Caki2 (cell line): ENCODE data around the gene SYNGR3. TPM values are rescaled to one million over a fixed set of nuclear protein-coding genes. Genes with fewer than 3 reads are reported as not detected.

Experiments used
- DNase-seq: peaks from one replicate; pipeline ENCODE4 v3.0.0-alpha.2; 2015; ENCODE audit warnings: low read depth
- in situ Hi-C: cut with HindIII; loops from 2 replicates; pipeline ENCODE4 v1.10.0; 2016; ENCODE audit warnings: low sequenced_read_pairs, low pct_unique_long_range_greater_than_20kb, mixed read lengths
- total RNA-seq: library from RNA; depleted of rRNA; stranded (reverse); fragments of >200 nt; shearing (Covaris generic); gene quantifications from 2 replicates; pipeline ENCODE4 v1.2.3, GENCODE V29; 2014; ENCODE audit warnings: low replicate concordance

Gene SYNGR3
- total RNA-seq, 1 experiment from 2014 or later, result 44.9 TPM

- DNase-seq, result no peak
- in situ Hi-C loops, result no loop called here
These were observed 26.1 kb downstream of the SYNGR3 start for GRCh38 chr16:2015947-2016208.

GRCh38 chr16:2016407-2016922, 26.7 kb downstream of the SYNGR3 start:
- in situ Hi-C loops, result no loop called here

GRCh38 chr16:2019518-2019920, 29.7 kb downstream of the SYNGR3 start, which contains the start of gene NPW:
Gene NPW (plus strand): TSS chr16:2019785.
- in situ Hi-C loops, result no loop called here
- DNase-seq, result no peak

More at GRCh38 chr16:2016407-2016922, 26.7 kb downstream of the SYNGR3 start:
- DNase-seq, result no peak

GRCh38 chr16:2019921-2020831, 30.4 kb downstream of the SYNGR3 start:
- in situ Hi-C loops, result no loop called here
- DNase-seq, result no peak

GRCh38 chr16:2022723-2023091, 32.9 kb downstream of the SYNGR3 start:
- DNase-seq, result no peak
- in situ Hi-C loops, result no loop called here

GRCh38 chr16:2023092-2024031, 33.6 kb downstream of the SYNGR3 start:
- in situ Hi-C loops, result no loop called here
- DNase-seq, result peak; percentile 98

GRCh38 chr16:2024032-2024420, 34.3 kb downstream of the SYNGR3 start:
- in situ Hi-C loops, result no loop called here
- DNase-seq, result no peak

GRCh38 chr16:2025251-2025650, 35.5 kb downstream of the SYNGR3 start:
- in situ Hi-C loops, result loop anchor here (25.0 kb wide), 1 partner anchor 487 kb away; the partner anchor contains the start of genes AMDHD2 and ATP6V0C

GRCh38 chr16:2025878-2026460, 36.2 kb downstream of the SYNGR3 start:
- DNase-seq, result no peak
- in situ Hi-C loops, result loop anchor here (25.0 kb wide), 1 partner anchor 486 kb away; the partner anchor contains the start of genes AMDHD2 and ATP6V0C

More at GRCh38 chr16:2025251-2025650, 35.5 kb downstream of the SYNGR3 start:
- no peak for DNase-seq

GRCh38 chr16:2026461-2027023, 36.8 kb downstream of the SYNGR3 start, which contains the start of gene NHERF2:
Gene NHERF2 (plus strand): TSS chr16:2026902. CDS start chr16:2027006, 104 bp downstream.
- no peak for DNase-seq
- in situ Hi-C loops, result loop anchor here (25.0 kb wide), 1 partner anchor 486 kb away; the partner anchor contains the start of genes AMDHD2 and ATP6V0C

GRCh38 chr16:2027024-2028010, 37.5 kb downstream of the SYNGR3 start:
- no peak for DNase-seq
- in situ Hi-C loops, result loop anchor here (25.0 kb wide), 1 partner anchor 485 kb away; the partner anchor contains the start of genes AMDHD2 and ATP6V0C

GRCh38 chr16:2028146-2028545, 38.4 kb downstream of the SYNGR3 start:
- in situ Hi-C loops, result loop anchor here (25.0 kb wide), 1 partner anchor 484 kb away; the partner anchor contains the start of genes AMDHD2 and ATP6V0C
- no peak for DNase-seq

GRCh38 chr16:2028620-2029220, 39.0 kb downstream of the SYNGR3 start:
- in situ Hi-C loops, result loop anchor here (25.0 kb wide), 1 partner anchor 484 kb away; the partner anchor contains the start of genes AMDHD2 and ATP6V0C
- DNase-seq, result no peak

GRCh38 chr16:2029350-2029749, 39.6 kb downstream of the SYNGR3 start:
- no peak for DNase-seq
- in situ Hi-C loops, result loop anchor here (25.0 kb wide), 1 partner anchor 483 kb away; the partner anchor contains the start of genes AMDHD2 and ATP6V0C

- DNase-seq, result no peak
- in situ Hi-C loops, result loop anchor here (25.0 kb wide), 1 partner anchor 482 kb away; the partner anchor contains the start of genes AMDHD2 and ATP6V0C
These were observed 40.3 kb downstream of the SYNGR3 start for GRCh38 chr16:2030036-2030435.

- in situ Hi-C loops, result loop anchor here (25.0 kb wide), 1 partner anchor 481 kb away; the partner anchor contains the start of genes AMDHD2 and ATP6V0C
- DNase-seq, result no peak
These were observed 41.4 kb downstream of the SYNGR3 start for GRCh38 chr16:2031081-2031577.
